Hindlimb muscle (tissue), 1 donor: ENCODE data around the gene DNAJC16. TPM values are rescaled to one million over a fixed set of nuclear protein-coding genes. Genes with fewer than 3 reads are reported as not detected.

ENCODE experiments used
- DNase-seq: peaks from one replicate; pipeline ENCODE4 v3.0.0-alpha.2; 2013
- polyA plus RNA-seq: library from polyadenylated mRNA; unstranded; fragments of 120-200 nt; gene quantifications from one replicate; pipeline ENCODE4 v1.2.1, GENCODE V29; 2013; ENCODE audit not compliant: insufficient read length

Gene DNAJC16
- polyA plus RNA-seq, 1 donor = 16.3 TPM

- DNase-seq = no peak
These were observed 14.7 kb downstream of the DNAJC16 start for GRCh38 chr1:15541231-15541792.

- DNase-seq = no peak
These were observed 16.0 kb downstream of the DNAJC16 start for GRCh38 chr1:15542388-15543250.

DNA sequence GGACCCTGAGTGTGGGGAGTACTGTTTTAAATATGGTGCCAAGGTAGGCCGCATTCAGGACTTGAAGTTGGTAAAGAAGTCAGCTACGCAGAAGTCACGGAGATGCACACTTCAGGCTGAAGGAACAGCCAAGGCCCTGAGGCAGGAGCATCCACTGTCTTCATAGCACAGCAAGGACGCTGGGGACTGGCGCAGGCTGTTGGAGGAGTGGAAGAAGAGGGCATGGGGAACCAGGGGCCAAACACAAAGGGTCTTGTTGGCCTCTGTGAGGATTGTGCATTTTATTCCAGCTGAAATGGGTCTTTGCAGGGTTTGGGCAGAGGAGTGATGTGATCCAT lies 16.6 kb downstream of the DNAJC16 start:
- DNase-seq = no peak

DNA sequence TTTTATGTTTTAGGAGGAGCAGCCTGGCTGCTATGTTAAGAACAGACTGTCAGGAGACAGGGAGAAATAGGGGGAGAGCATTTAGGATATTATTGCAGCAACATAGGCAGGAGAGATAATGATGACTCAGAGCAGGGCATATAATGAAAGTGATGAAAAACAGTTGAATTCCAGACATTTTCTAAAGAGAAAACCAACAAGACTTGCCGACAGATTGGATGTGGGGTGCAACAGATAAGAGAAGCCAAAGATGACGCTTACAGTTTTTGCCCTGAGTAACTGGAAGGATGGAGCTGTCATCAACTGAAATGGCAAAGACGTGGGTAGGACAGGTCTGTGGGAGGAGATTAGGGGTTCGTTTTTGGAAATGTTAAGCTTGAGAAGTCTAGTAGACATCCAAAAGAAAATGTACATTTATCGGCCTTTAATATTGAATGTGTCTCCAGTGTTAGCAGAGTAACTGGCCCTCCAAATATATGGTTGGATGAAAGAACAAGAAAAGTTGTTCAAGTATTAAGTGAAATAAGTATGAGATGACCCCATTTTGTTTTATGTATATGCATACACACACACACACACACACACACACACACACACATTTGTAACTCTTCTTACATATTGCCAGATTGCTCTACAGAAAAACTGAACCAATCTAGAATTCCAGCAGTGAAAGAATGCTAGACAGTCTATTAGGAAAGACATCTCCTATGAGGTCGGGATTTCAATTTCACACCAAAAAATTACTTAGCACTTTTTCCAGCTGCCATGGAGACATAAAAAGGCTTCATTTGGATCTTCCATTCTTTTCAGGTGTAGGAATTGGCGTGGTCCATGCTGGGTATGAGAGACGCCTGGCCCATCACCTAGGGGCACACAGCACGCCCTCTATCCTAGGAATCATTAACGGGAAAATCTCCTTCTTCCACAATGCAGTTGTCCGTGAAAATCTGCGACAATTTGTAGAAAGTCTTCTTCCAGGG lies 17.2 kb downstream of the DNAJC16 start:
- DNase-seq = no peak

- no peak for DNase-seq
These were observed 20.0 kb downstream of the DNAJC16 start for GRCh38 chr1:15546641-15547040.

DNA sequence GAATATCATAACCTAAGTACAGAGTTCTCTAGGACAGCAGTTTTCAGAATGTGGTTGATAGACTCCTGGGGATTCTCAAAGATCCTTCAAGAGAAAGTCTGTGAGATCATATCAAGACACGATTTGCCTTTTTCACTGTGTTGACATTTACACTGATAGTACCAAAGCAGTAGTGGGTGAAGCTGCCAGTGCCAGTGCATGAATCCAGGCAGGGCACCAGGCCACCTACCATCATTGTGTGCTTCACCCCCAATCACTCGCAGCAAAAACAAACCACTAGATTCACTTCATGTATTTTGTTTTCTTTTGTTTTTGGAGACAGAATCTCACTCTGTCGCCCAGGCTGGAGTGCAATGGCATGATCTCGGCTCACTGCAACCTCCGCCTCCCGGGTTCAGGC lies 23.9 kb downstream of the DNAJC16 start:
- DNase-seq = no peak

DNA sequence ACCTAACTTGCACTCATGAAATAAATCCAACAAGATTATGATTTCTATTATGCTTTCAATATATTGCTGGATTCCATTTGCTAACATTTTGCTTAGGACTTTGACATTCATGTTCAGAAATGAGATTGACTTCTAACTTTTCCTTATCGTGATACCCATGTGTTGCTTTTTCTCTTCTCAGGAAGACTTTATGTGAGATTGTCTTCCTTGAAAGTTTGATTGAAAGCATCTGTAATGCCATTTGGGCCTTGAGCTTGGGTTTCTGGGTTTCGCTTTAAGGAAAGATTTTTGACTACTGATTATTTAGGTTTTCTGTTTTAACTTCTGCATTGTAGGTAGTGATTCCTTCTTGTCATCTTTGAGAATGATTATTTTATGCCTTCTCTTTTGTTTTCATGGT lies 30.4 kb downstream of the DNAJC16 start:
- no peak for DNase-seq

- DNase-seq = no peak
These were observed 30.9 kb downstream of the DNAJC16 start for GRCh38 chr1:15557594-15557993.

DNA sequence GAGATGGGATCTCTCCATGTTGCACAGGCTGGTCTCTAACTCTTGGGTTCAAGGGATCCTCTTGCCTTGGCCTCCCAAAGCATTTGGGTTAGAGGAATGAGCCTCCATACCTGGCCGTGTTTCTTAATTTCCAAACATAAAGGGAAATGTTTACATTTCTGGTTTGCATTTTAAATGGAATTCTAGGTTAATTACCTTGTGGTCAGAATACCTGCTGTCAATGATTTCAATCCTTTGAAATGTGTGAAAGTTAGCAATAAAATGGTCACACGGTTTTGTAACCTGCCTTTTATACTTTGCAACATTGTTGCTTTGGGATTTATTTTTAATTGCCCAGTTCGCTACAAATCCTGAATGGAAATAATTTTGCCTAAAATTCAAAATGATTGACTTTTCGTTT lies 31.9 kb downstream of the DNAJC16 start:
- no peak for DNase-seq

GRCh38 chr1:15559189-15559810 lies 32.7 kb downstream of the DNAJC16 start:
- DNase-seq = no peak

GRCh38 chr1:15568387-15569073 lies 41.9 kb downstream of the DNAJC16 start:
- no peak for DNase-seq

DNA sequence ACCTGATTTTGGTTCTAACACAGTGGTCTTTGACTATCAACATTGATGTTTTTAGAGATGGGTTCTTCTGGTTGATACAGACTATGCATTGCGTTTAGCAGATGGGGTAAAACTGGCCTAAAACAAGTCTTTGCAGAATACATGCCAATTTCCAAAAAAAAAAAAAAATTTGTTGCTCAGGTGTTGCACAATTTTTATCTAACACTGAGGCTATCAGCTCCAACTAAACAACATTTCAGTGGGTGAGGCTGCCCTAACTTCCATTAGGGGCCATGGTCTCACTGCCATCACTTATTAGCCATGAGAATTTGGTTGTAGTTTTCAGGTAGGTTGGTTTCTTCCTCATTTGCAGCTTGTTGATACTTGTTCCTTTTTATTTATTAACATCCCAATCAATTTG lies 44.2 kb downstream of the DNAJC16 start:
- DNase-seq = no peak

DNA sequence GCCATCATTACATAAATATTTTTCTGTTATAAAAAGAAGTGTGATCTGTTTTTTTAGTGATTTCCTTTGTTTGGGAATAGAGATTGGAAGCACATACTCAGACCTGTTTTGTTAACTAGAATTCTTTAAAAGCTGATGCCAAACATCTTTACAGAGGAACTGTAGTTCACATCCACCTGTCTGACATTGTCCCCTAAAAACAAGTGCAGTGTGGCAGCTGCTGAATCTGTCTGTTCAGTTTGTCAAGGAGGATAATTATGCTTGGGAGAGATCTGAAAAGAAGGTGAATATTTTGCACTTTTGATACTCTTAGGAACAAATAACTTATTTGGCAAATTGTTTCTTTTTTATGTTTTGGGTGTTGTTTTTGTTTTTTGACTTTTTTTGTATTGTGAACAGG lies 44.6 kb downstream of the DNAJC16 start:
- DNase-seq = no peak

GRCh38 chr1:15573477-15573876 lies 46.8 kb downstream of the DNAJC16 start:
- DNase-seq = no peak

DNA sequence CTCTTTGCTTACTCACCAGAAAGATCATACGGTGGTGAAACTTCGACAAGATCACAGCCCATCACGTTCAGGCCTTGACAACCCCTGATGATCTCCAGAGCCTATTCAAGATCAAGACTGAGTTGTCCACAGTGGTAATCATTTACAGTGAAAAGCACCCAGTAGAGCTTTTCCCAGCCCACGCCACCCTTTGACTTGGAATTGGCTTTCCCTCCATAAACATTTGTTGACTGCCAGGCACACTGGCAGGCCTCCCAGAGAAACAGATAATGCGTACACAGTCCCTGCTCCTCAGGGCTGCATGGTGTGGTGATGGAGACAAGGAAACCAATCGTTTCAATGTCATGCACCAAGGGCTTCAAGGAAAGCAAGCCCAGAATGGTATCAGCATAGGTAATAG lies 48.1 kb downstream of the DNAJC16 start:
- DNase-seq = no peak

DNA sequence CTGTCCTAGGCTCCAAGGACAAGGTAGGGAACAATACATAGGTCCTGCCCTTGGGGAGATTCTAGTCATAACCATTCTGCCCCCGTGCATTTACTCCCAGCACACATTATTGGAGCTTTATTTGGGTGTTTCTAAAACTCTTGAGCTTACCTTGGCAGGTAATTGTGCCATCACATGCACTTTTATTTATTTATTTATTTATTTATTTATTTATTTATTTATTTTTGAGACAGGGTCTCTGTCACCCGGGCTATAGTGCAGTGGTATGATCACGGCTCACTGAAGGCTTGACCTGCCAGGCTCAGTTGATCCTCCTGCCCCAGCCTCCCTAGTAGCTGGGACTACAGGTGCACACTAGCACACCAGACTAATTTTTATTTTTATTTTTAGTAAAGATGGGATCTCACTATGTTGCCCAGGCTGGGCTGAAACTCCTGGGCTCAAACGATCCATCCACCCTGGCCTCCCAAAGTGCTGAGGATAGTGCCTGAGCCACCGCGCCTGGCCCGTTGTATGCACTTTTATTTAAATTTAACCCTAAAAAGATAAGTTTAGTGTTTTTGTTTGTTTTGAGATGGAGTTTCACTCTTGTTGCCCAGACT lies 49.0 kb downstream of the DNAJC16 start:
- DNase-seq = no peak

DNA sequence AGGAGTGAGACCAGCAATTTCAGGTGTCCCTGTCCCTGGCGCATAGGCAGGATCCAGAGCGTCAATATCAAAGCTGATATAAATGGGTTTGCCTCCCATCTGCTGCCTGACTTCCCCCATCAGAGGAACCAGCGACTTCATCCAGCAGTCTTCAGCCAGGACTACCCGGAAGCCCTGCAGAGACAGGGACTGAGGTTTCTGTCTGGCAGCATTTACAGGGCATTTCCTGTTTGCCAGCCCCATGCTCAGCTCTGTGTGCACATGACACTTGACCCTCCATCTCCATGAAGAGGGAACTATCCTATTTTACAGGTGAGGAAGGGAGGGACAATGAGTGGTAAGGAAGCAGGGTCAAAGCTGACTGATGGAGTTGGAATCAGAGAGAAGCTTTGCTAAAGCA lies 51.0 kb downstream of the DNAJC16 start:
- DNase-seq = no peak

- DNase-seq = no peak
These were observed 52.5 kb downstream of the DNAJC16 start for GRCh38 chr1:15578921-15579682.

DNA sequence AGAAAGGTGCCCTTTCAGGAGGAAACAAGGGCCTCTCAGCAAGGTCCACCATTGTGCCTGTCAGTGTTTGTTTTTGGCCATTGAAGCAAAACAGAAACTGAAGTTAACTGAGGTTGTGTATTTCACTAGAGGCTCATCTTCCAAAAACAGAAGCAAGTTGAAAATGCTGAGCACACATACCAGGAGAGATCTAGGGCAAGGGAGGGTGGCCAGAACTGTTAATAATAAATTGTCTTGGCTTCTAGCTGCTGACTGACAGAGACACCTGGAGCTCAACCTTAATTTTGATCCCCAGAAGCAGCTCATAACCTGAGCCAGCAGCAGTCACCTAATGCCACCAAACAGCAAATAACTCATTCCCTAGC lies 53.0 kb downstream of the DNAJC16 start:
- DNase-seq = no peak

DNA sequence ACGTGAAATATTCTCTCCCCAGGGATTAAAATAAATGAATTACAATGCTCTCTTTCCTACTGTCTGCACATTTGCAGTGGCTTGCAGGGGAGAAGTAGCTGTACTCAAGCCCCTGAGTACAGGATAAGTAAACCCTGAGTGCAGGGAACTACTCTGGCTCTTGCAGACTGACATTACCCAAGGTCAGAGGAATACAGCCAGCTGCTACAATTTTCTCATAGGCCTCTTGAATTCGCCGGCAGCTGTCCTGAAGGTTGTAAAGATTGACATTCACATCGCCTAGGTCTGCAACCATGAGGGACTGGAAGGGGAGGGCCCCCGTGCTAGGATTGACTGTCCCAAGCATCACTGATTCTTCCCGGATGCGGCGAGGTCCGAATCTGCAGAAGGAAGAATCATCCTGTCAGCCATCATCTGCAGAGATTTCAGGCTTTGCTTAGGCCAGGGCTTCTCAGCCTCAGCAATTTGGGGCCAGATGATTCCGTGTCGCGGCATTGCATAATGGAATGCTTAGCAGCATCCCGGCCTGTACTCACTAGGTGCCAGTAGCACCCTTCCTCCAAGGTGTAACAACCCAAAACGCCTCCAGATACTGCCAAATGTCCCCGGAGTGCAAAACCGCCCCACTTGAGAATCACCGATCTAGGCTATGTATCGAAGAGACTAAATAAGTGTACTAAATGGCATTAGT lies 56.5 kb downstream of the DNAJC16 start:
- DNase-seq = no peak
